ENCODE measurements around the gene OPRPN.
A peak's percentile ranks its signal among the peaks of the same experiment; 100 is the strongest.

Gene OPRPN, protein sequence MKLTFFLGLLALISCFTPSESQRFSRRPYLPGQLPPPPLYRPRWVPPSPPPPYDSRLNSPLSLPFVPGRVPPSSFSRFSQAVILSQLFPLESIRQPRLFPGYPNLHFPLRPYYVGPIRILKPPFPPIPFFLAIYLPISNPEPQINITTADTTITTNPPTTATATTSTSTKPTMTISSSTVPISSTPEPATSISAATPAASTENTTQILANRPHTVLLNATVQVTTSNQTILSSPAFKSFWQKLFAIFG

DNA sequence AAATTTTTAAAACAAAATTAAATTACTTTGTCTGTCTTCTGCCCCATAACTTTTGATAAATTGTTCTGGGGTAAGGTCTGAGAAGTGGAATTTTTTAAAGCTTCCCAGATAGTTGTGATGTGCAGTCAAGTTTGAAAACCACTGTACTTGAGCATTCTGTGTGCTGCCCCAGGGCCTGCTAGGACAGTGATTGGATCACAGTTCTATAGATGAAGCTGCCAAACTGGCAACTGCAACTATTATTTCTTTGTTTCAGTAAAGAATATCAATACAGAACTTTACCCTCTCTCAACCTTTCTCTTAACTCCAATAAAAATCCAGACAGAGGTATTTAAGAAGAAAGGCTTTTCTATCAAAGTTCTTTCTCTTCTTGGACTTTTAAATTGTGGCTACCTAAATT, at the start of gene OPRPN:
Gene OPRPN, plus strand, starts transcription at position 361 of the 400 bp plus-strand sequence. CDS start 1,346 bp downstream, outside the sequence.
- DNase-seq, result no peak

DNA sequence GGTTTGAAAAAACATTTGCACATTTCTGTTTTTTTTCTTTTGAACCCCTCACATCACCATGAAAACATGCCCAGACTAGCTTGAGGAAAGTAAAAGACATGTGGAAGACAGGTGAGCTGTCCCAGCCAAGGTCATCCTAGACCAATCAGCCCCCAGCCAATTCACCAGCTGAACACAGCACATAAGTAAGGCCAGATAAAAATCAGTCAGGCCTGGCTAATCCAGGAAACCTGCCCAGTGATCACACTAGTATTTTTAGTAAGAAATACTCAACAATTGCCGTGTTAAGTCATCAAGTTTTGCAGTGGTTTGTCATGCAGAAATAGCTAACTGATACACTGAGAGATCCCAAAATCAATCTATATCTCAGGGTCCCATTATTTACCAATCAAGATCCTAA, 41.6 kb upstream of the OPRPN start:
- no peak for DNase-seq

DNA sequence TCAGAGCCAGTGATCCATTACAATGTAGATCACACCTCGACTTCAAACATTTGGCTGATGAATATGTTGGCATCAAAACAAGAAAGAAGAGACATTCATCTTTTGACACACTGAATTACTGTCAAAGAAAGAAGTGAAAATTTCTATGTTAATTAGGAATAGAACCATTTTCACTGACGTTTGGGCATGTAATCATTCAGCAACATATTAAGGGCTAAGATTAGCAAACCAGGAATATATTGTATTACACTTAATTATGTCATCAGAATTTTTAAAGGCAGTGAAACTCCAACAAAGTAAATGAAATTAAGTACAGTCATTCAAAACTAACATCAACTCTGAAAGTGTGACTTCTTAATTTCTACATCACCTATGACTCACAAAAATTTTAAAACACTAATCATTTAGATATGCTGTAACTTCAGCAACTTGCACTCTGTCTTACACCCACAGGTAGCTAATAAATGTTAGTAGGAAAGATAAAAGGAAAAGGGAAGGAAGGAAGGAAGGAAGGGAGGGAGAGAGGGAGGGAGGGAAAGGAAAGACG, 38.6 kb upstream of the OPRPN start:
- no peak for DNase-seq

DNA sequence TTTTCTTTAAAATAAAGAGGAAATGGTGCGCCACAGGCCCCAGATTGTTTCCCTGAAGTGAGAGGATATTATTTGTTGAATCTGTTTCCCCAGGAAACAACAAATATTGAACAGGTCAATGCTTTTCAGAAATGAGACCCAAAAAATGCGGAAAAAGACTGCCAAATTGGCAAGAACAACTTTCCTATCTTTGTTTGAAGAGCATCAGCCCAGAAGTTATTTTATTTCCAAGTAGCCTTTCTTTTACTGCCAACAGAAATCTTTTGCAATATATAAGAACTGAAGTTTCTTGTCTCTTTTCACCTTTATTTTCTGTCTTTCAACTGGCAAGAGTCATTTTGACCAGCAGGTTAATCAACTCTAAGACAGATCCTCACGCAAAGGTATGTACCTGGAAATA, 37.3 kb upstream of the OPRPN start, which contains the start of gene SMR3A:
Gene SMR3A, plus strand, starts transcription at position 301 of the 400 bp plus-strand sequence. CDS start 1,356 bp downstream, outside the sequence.
- no peak for DNase-seq

DNA sequence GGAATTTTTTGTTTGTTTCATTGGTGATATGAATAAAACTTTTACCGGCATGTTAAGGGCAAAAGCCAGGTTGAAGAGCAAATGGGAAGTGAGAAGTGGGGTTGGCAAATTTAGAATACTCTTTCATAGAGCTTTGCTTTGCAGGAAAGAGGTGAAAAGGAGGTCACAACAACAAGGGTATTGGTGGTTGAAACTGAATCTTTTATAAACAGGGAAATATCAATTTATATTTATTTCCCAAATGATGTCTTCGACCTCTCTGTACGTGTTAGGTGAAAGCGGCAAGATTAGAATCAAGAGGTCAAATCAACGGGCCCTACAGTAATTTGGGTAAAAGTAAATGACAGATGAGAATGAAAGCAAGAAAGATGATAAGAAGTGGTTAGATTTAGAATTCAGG, 33.7 kb upstream of the OPRPN start:
- no peak for DNase-seq

DNA sequence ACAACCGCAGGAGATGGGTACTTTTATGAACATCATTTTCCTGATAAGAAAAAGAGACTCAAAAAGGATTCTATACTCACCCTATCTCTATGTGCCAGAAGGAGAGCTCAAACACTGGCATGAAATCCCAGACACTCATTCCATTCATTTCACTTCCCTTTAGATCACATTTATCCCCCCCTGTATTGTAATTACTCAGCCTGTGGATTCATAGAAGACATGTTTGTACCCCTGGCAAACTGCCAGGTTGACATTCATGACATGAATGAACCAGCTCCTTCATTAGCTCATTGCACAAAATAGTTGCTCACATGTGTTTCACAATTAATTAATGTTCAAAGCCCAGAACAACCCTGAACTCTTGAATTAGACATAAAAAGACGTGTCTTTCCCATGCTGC, 32.3 kb upstream of the OPRPN start:
- peak; percentile 67 for DNase-seq

DNA sequence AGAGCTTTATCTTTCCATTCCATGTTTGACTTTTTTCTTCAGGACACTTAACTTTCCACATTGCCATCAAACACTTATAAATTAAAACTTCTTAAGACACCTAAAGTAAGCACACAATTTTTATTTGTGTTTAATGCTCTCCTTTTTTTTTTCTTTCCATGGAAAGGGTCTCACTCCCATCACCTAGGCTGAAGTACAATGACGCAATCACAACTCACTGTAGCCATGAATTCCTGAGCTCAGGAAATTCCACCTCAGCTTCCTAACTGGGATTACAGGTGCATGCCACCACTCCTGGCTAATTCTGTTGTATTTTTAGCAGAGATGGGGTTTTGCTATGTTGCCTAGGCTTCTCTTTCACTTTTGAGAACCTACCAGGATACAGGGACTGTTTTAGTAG, 29.9 kb upstream of the OPRPN start:
- no peak for DNase-seq

DNA sequence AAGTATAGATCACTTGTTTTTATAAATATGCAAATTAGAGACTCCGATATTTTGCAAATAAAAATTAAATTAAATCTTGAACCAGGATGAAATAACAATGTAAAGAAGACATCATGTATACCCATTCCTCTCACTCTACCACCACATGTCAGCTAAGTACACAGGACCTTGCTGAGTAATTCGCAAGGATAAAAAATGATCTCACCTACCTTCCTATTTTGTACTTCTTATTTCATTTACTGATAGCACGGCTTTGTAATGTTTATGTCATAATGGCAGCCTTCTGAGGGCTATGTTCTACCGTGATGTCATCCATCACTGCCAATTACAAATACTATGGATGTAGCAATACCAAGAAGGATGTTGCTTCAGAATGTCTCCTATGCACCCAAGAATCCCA, 25.8 kb upstream of the OPRPN start:
- no peak for DNase-seq

DNA sequence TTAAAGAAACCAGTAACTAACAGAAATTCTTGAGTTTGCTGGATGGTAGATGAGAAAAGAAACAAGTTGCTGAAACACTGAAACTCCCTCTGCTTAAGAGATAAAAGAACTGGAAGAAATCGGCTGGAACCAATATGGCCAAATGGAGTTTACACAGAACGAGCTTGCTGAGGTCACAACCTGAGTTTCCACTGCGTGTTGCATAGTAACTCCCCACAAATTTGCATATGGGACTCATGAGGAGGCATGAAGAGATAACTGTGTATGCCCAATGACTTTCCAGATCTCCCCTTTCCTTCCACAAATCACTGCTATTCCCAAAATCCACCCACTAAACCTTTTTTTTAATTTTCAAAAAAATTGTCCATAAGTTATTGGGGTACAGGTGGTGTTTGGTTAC, 25.0 kb upstream of the OPRPN start:
- no peak for DNase-seq

DNA sequence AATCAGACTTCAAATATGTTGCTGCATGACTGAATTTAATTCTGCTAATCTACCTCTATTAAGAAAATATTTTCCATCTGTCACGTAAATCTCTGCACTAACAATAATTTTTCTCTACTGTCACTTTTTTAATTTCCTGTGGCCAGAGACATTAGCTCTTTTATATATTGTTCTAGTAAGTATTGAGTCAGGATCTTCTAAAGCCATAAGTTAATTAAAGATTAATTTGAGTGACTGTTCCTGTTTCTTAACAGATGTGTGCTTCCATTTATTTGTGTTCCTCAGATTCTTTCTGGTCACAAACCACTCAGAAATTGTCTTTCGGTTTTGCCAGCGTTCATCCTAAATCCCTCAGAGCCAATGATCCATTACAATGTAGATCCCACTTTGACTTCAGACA, 17.2 kb upstream of the OPRPN start:
- no peak for DNase-seq

DNA sequence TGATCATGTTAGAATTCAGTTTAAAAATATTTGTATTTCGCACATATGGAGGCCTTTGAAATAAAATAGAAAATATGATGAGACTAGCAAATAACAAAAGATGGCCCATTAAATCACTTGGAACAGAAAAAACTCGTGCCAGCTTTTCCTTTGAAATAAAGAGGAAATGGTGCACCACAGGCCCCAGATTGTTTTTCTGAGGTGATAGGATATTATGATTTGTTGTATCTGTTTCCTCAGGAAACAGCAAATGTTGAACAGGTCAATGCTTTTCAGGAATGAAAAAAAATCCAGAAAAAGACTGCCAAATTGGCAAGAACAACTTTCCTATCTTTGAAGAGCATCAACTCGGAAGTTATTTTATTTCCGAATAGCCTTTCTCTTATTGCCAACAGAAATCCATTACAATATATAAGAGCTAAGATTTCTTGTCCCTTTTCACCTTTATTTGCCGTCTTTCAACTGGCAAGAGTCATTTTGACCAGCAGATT, 15.0 kb upstream of the OPRPN start, which contains the start of gene SMR3B:
Gene SMR3B, plus strand, starts transcription at position 441 of the 491 bp plus-strand sequence. CDS start 1,380 bp downstream, outside the sequence.
- DNase-seq, result no peak

DNA sequence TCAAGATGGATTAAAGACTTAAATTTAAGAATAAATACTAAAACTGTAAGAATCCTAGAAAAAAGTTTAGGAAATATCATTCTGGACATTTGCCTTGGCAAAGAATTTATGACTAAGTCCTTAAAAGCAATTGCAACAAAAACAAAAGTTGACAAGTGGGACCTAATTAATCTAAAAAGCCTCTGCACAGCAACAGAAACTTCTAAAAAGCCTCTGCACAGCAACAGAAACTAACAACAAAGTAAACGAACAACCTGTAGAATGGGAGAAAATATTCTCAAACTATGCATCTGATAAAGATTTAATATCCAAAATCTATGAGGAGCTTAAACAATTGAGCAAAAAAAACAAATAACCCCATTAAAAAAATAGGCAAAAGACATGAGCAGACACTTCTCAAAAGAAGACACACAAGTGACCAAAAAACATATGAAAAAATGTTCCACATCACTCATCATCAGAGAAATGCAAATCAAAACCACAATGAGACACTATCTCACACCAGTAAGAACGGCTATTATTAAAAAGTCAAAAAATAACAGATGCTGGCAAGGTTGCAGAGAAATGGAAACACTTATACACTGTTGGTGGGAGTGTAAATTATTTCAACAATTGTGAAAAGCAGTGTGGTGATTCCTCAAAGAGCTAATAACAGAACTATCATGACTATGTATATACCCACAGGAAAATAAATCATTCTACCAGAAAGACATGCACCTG, 5.5 kb upstream of the OPRPN start:
- DNase-seq, result no peak

DNA sequence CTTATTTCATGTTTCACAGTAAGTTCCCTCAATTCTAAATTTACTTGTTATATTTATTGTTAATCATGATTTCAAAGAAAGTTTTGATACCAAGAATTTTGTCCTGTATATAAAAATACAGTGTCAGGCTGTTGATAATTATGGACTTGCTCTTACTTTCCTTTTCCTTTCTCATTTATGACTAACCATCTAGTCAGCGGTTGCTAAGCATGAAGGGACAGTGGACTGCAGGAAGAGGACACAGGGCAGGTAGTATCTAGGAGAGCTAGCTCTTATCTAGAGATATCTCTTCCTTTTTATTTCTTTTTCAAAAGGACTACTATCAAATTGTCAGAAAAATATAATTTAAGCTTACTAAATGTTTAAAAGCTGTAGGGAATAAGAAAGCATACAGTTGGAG, 1.6 kb downstream of the OPRPN start:
- DNase-seq, result no peak

DNA sequence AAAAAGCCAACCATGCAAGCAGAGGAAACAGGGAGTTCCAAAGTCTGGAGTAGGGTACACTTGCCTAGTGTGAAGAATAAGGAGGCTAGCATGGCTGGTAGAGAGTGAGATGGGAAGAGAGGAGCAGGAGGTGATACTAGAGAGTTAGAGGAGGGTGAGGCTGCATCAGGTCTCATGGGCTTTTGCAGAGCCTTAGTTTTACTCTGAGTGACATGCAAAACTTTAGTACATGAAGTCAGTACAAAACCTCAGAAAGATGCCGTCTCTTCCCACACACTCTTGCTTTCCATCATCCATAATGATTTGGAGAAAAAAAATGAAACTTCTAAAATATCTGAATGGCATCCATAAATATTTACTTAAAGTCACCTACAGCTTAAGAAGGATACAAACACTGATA, 5.0 kb downstream of the OPRPN start:
- no peak for DNase-seq

DNA sequence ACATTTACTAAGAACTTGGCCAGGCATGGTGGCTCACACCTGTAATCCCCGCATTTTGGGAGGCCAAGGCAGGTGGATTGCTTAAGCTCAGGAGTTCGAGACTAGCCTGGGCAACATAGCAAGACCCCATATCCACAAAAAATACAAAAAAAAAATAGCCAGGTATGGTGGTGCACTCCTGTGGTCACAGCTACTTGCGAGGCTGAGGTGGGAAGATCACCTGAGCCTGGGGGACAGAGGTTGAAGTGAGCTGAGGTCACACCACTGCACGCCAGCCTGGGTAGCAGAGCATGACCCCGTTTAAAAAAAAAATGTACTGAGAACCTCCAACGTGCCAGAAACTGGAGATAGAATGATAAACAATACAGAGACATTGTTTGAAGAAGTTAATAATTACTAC, 8.0 kb downstream of the OPRPN start:
- DNase-seq, result no peak

DNA sequence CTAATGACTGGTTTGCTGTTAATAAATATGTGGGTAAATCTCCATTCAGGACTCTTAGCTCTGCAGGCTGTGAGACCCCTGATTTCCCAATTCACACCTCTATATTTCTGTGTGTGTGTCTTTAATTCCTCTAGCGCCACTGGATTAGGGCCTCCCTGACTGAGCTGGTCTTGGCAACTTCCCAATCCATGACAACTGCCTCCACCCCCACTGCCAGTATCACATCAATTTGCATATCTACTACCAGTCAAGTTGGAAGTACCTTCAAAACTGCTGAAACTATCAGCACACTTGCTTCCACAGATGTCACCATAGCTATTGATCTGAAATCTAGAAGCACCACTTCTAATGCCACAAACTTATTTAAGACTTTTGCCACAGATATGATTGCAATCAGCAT, 27.6 kb downstream of the OPRPN start:
- no peak for DNase-seq

DNA sequence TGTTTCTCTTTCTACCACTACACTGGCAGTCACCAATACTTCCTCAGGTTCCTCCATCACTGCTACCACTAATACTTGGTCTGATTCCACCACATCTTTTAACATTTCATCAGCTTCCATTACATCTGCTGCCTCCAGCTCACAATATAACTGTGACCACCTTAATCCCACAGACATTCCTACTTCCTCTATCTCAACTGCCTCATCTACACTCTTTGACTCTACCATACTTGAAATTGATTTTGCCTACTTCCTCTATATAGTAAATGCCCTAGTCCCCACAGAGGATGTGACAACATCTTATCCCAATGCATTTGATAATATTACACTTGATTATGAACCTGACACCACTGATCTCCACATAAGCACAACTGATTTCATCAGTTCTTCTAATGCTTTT, 29.0 kb downstream of the OPRPN start:
- no peak for DNase-seq

DNA sequence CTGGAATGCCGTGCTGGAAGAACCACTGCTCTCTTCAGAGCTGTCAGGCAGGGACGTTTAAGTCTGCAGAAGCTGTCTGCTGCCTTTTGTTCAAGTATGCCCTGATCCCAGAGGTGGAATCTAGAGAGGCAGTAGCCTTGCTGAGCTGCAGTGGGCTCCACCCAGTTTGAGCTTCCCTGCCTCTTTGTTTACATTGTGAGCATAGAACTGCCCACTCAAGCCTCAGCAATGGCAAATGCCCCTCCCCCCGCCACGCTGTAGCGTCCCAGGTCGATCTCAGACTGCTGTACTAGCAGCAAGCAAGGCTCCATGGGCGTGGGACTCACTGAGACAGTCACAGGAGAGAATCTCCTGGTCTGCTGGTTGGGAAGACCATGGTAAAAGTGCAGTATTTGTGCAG, 39.5 kb downstream of the OPRPN start:
- no peak for DNase-seq

DNA sequence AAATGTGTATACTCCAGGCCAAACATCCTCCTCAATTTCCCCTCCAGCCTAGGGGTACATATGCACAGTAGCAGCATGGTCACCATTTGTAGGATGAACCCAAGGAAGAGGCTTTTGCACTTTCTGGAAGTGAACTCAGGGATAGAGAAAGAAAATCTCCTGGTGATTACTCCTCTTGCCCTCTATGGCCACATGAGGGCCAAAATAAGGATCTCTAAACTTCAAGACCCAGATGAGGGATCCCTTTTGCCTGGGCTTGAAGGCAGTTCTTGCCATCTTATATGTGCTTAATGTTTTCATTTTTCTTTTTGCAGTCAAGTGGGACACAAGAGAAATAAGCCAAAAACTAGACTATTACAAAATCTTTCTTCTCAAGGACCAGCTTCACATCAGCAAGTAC, 44.7 kb downstream of the OPRPN start:
- no peak for DNase-seq

DNA sequence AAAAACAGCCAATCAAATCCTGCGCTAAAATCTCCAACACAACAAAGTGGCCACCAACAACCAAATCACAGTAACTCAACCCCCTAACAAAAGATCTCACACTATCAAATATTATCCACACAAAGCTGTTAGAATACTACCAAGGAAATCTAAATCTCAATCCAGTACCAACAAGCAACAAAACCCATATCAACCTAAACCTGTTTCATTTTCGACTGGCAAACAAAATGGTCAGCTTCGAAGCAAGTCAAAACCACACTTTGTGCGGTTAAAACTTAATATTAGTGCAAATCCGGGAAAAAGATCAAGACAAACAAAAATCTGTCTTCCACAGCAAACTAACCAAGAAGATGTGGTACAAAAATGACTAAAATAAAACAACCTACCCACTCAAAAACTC, 45.6 kb downstream of the OPRPN start:
- DNase-seq, result no peak

DNA sequence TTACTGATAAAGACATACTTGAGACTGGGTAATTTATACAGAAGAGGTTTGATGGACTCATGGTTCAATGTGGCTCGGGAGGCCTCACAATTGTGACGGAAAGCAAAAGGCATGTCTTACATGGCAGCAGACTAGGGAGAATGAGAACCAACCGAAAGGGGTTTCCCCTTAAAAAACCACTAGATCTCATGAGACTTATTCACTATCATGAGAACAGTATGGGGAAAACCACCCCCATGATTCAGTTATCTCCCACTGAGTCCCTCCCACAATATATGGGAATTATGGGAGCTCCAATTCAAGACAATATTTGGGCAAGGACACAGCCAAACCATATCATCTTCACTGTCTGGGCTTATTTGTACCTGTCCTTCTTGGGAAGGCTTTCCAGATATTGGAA, 51.5 kb downstream of the OPRPN start:
- DNase-seq, result no peak

DNA sequence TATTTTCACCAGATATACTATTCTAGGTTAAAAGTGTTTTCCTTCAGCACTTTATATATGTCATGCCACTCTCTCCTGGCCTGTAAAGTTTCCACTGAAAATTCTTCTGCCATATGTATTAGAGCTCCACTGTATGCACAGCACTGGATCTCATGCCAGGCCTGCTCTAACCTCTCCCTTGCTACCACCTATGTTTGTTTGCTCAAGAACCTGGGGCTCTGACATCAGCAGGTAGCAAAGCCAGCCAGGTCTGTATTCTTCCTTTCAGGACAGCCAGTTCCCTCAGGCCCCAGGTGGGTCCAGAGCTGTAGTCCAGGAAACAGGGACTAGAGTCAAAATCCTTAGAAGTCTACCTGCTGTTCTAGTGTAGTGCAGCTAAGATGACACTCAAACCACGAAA, 55.2 kb downstream of the OPRPN start:
- DNase-seq, result no peak
